NB4 (cell line): ENCODE data around the gene ILDR2.

Source experiments
- DNase-seq: peaks from one replicate; pipeline ENCODE4 v3.0.0; 2010; ENCODE audit warnings: low read depth
- H3K4me3 ChIP-seq: one replicate; pipeline ENCODE4 v1.5.1; 2011; ENCODE audit warnings: mild to moderate bottlenecking, low read depth, low read length, moderate library complexity
- CTCF ChIP-seq: IDR thresholded peaks from one replicate; pipeline ENCODE4 v1.5.1; 2012; ENCODE audit warnings: low read depth, low read length
- MAX ChIP-seq: IDR thresholded peaks from 2 replicates; pipeline ENCODE4 v1.6.1; 2011; ENCODE audit warnings: low read depth, low read length
- MYC ChIP-seq: IDR thresholded peaks from 2 replicates; pipeline ENCODE4 v1.6.1; 2011; ENCODE audit warnings: low read depth, low read length
- POLR2A ChIP-seq: IDR thresholded peaks from 2 replicates; pipeline ENCODE4 v1.6.1; 2011; ENCODE audit warnings: mild to moderate bottlenecking; ENCODE audit not compliant: insufficient read length; ENCODE audit errors: extremely low read depth

Gene ILDR2

GRCh38 chr1:166915941-166916340 is 59.4 kb downstream of the ILDR2 start:
- DNase-seq, result peak; percentile 14
- no peak for TF ChIP-seq MYC
- no peak for TF ChIP-seq POLR2A
- no peak for TF ChIP-seq MAX
- TF ChIP-seq CTCF, result no peak
- H3K4me3 ChIP-seq, result no peak overlapping the region

DNA sequence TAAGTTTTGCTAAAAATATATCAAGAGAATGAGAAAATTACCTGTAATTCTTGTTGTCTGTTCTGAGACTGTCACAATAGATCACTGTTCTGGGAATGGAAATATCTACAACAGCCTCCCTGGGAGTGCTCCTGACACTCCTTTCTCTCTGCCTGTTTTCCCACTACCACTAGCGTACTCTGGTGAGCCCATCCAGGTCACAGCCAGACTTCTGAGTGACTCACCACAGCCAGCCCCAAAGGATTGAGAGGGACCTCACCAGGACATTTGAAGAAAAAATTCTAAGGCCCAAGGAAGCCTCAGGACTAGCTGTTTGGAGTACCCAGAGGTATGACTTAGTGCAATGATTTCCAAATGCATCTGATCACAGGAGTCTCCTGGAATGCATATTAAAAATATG is 60.3 kb downstream of the ILDR2 start:
- TF ChIP-seq POLR2A (no peak), MYC (no peak), MAX (no peak), CTCF (no peak)
- no peak overlapping the region for H3K4me3 ChIP-seq
- no peak for DNase-seq

GRCh38 chr1:166914111-166914510 is 61.2 kb downstream of the ILDR2 start:
- no peak for DNase-seq
- H3K4me3 ChIP-seq, result no peak overlapping the region
- TF ChIP-seq MYC (no peak), MAX (no peak), CTCF (no peak), POLR2A (no peak)

GRCh38 chr1:166911624-166912023 is 63.7 kb downstream of the ILDR2 start:
- TF ChIP-seq CTCF (no peak), MYC (no peak), MAX (no peak), POLR2A (no peak)
- no peak overlapping the region for H3K4me3 ChIP-seq

GRCh38 chr1:166910396-166910994 is 64.8 kb downstream of the ILDR2 start:
- no peak overlapping the region for H3K4me3 ChIP-seq
- peak; percentile 85 for DNase-seq
- no peak for TF ChIP-seq POLR2A
- TF ChIP-seq CTCF, result peak; percentile 69
- peak; percentile 27; the same call in 1 of the 2 replicates for TF ChIP-seq MYC
- TF ChIP-seq MAX, result peak; percentile 53

More at GRCh38 chr1:166911624-166912023, 63.7 kb downstream of the ILDR2 start:
- DNase-seq, result no peak
